HepG2 (cell line): ENCODE measurements around the gene QKI. TPM values are rescaled to one million over a fixed set of nuclear protein-coding genes. Genes with fewer than 3 reads are reported as not detected.

Experiments
- MTF1 ChIP-seq: sonication (generic); formaldehyde crosslinking; IDR thresholded peaks from 2 replicates; pipeline ENCODE4 v1.5.0; 2020; ENCODE audit warnings: missing genetic modification reagents
- POLR2A ChIP-seq, 2 experiments: IDR thresholded peaks; 2 replicates each; pipeline ENCODE4 v1.6.1; 2011; ENCODE audit warnings: low read depth in 2 of 2, low read length in 2 of 2, mild to moderate bottlenecking in 1 of 2, moderate library complexity in 1 of 2; ENCODE audit not compliant: insufficient read depth in 1 of 2
- REL ChIP-seq: sonication (generic); formaldehyde crosslinking; conservative IDR thresholded peaks from 2 replicates; pipeline ENCODE4 v1.8.0; 2022; ENCODE audit warnings: mild to moderate bottlenecking, missing genetic modification reagents, moderate library complexity
- REXO4 ChIP-seq: sonication (generic); formaldehyde crosslinking; IDR thresholded peaks from 2 replicates; pipeline ENCODE4 v1.8.0; 2022; ENCODE audit warnings: missing genetic modification reagents, mild to moderate bottlenecking, borderline replicate concordance
- RFX3 ChIP-seq: IDR thresholded peaks from 2 replicates; pipeline ENCODE4 v1.6.1; 2016; ENCODE audit warnings: missing biosample characterization, missing genetic modification reagents
- SIN3A ChIP-seq: IDR thresholded peaks from 2 replicates; pipeline ENCODE4 v1.6.1; 2011; ENCODE audit warnings: low read depth, mild to moderate bottlenecking, control low read depth, low read length, borderline replicate concordance
- SP2 ChIP-seq: sonication (generic); formaldehyde crosslinking; IDR thresholded peaks from 2 replicates; pipeline ENCODE4 v1.5.1; 2020; ENCODE audit warnings: mild to moderate bottlenecking, missing genetic modification reagents
- SP4 ChIP-seq: sonication (generic); formaldehyde crosslinking; IDR thresholded peaks from 2 replicates; pipeline ENCODE4 v1.8.1; 2023; ENCODE audit warnings: mild to moderate bottlenecking, missing genetic modification reagents
- SPEN ChIP-seq: sonication (generic); formaldehyde crosslinking; IDR thresholded peaks from 2 replicates; pipeline ENCODE4 v1.5.1; 2020; ENCODE audit warnings: low read depth, mild to moderate bottlenecking, missing genetic modification reagents
- TEAD3 ChIP-seq: optimal IDR thresholded peaks from 2 replicates; pipeline ENCODE3; 2016; ENCODE audit warnings: borderline replicate concordance
- TMF1 ChIP-seq: sonication (generic); formaldehyde crosslinking; IDR thresholded peaks from 2 replicates; pipeline ENCODE4 v1.8.1; 2022; ENCODE audit warnings: low read depth, missing genetic modification reagents
- ZNF234 ChIP-seq: sonication (generic); formaldehyde crosslinking; conservative IDR thresholded peaks from 2 replicates; pipeline ENCODE4 v1.5.1; 2020; ENCODE audit warnings: mild to moderate bottlenecking, missing genetic modification reagents
- ZNF543 ChIP-seq: sonication (generic); formaldehyde crosslinking; IDR thresholded peaks from 2 replicates; pipeline ENCODE4 v1.4.0; 2020; ENCODE audit warnings: mild to moderate bottlenecking, missing genetic modification reagents
- ZNF572 ChIP-seq: sonication (generic); formaldehyde crosslinking; IDR thresholded peaks from 2 replicates; pipeline ENCODE4 v1.5.1; 2020; ENCODE audit warnings: mild to moderate bottlenecking, missing genetic modification reagents
- ZNF652 ChIP-seq: IDR thresholded peaks from 2 replicates; pipeline ENCODE4 v1.6.1; 2016; ENCODE audit warnings: low read depth, borderline replicate concordance
- ZNF678 ChIP-seq: sonication (generic); formaldehyde crosslinking; IDR thresholded peaks from 2 replicates; pipeline ENCODE4 v1.4.0; 2020; ENCODE audit warnings: mild to moderate bottlenecking, missing genetic modification reagents
- ZNF7 ChIP-seq: IDR thresholded peaks from 2 replicates; pipeline ENCODE4 v1.6.1; 2016; ENCODE audit warnings: missing biosample characterization, missing genetic modification reagents
- ZNF720 ChIP-seq: sonication (generic); formaldehyde crosslinking; IDR thresholded peaks from 2 replicates; pipeline ENCODE4 v1.4.0; 2020; ENCODE audit warnings: missing genetic modification reagents
- ZNF776 ChIP-seq: sonication (generic); formaldehyde crosslinking; IDR thresholded peaks from 2 replicates; pipeline ENCODE4 v1.4.0; 2020; ENCODE audit warnings: mild to moderate bottlenecking, missing genetic modification reagents
- polyA plus RNA-seq, 8 experiments: library from polyadenylated mRNA; depleted of rRNA in 3 of 8; stranded (reverse) in 7 of 8; unstranded in 1 of 8; fragments of >200 nt; fragmentation: Illumina TruSeq in 4 of 8; extraction: Trizol in 4 of 8; gene quantifications; 2 replicates each; pipeline versions ENCODE4 v1.2.1 to v1.2.3, GENCODE V29; 2011 to 2016; ENCODE audit warnings: low read depth in 4 of 8, missing spikeins in 1 of 8, mixed read lengths in 1 of 8; ENCODE audit not compliant: insufficient read depth in 1 of 8
- total RNA-seq, 5 experiments: library from RNA; depleted of rRNA; stranded (reverse); fragments of >200 nt; fragmentation: Illumina TruSeq; extraction: Trizol; gene quantifications; 2 replicates each; pipeline ENCODE4 v1.2.3, GENCODE V29; 2016; ENCODE audit warnings: low read depth in 1 of 5
- TF ChIP-seq, protein P1 (sequence below): sonication (generic); formaldehyde crosslinking; IDR thresholded peaks from 2 replicates; pipeline ENCODE4 v1.4.0; 2020; ENCODE audit warnings: missing genetic modification reagents
- TF ChIP-seq, protein P2 (sequence below): IDR thresholded peaks from 2 replicates; pipeline ENCODE4 v1.6.1; 2012; ENCODE audit warnings: inconsistent platforms
- TF ChIP-seq, protein P3 (sequence below): sonication (generic); formaldehyde crosslinking; conservative IDR thresholded peaks from 2 replicates; pipeline ENCODE4 v1.4.0; 2020; ENCODE audit warnings: missing genetic modification reagents
- TF ChIP-seq, protein P4 (sequence below): sonication (generic); formaldehyde crosslinking; IDR thresholded peaks from 2 replicates; pipeline ENCODE4 v1.5.0; 2020; ENCODE audit warnings: mild to moderate bottlenecking, missing genetic modification reagents, borderline replicate concordance

The QKI gene
- total and polyA plus RNA-seq, 2 of the 13 experiments (the other 11 are each of a cell fraction or from before 2014, with no cell fraction given) = 136 to 137 TPM

DNA sequence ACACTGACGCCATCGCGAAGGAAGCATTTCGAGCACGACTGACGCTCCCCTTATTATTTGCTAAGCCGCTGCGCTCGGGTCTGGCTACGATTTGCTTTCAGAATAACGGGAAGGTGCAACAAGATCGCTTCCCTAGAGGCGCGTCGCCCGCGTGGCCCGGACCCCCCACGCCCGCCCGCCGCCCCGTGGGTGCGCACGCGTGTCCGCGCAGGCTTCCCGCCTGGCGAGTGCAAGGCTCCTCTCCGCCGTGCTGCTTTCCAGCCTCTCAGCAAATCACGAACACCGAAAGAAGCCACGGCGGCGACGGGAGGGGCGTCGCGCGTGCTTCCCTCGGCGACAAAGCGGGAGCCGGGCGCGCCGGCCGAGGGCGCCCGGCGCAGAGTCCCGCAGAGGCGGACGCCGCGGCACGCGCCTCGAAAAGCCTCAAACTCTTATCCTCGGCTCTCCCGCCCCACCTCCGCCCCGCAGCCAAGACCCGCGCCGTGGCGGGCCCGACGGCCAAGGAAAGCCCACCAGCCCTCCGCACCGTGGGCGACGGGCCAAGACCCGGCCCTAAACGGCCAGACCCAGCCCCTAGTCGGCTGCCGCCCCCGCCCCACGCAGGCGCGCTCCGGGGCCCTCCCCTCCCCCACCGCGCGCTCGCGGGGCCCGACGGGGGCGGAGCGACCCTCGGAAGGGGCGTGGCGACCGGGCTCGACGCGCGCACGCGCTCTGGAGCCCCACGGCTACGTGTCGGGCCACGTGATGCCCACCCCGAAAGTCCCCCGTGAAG lies 987 bp upstream of the QKI start (continued):
- TF ChIP-seq, protein P1, sequence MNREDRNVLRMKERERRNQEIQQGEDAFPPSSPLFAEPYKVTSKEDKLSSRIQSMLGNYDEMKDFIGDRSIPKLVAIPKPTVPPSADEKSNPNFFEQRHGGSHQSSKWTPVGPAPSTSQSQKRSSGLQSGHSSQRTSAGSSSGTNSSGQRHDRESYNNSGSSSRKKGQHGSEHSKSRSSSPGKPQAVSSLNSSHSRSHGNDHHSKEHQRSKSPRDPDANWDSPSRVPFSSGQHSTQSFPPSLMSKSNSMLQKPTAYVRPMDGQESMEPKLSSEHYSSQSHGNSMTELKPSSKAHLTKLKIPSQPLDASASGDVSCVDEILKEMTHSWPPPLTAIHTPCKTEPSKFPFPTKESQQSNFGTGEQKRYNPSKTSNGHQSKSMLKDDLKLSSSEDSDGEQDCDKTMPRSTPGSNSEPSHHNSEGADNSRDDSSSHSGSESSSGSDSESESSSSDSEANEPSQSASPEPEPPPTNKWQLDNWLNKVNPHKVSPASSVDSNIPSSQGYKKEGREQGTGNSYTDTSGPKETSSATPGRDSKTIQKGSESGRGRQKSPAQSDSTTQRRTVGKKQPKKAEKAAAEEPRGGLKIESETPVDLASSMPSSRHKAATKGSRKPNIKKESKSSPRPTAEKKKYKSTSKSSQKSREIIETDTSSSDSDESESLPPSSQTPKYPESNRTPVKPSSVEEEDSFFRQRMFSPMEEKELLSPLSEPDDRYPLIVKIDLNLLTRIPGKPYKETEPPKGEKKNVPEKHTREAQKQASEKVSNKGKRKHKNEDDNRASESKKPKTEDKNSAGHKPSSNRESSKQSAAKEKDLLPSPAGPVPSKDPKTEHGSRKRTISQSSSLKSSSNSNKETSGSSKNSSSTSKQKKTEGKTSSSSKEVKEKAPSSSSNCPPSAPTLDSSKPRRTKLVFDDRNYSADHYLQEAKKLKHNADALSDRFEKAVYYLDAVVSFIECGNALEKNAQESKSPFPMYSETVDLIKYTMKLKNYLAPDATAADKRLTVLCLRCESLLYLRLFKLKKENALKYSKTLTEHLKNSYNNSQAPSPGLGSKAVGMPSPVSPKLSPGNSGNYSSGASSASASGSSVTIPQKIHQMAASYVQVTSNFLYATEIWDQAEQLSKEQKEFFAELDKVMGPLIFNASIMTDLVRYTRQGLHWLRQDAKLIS (CRISPR knock-in tag) = no peak
- TF ChIP-seq SIN3A (no peak), ZNF7 (CRISPR knock-in tag) (no peak), ZNF543 (CRISPR knock-in tag) (peak; percentile 71; the same call in 1 of the 2 replicates), MTF1 (CRISPR knock-in tag) (no peak), ZNF572 (CRISPR knock-in tag) (no peak), TMF1 (peak; percentile 77; the same call in 1 of the 2 replicates), RFX3 (no peak), TEAD3 (CRISPR knock-in tag) (peak; percentile 33), ZNF678 (CRISPR knock-in tag) (0 out of 2 replicates have a peak, but pooled peaks have one; percentile 30), SP2 (CRISPR knock-in tag) (peak; percentile 38), ZNF234 (CRISPR knock-in tag) (peak; percentile 76; the same call in 1 of the 2 replicates), REL (peak; percentile 53; the same call in 1 of the 2 replicates), ZNF720 (CRISPR knock-in tag) (no peak), ZNF652 (CRISPR knock-in tag) (no peak), POLR2A (IDR thresholded peaks at IDR 0.05; ENCODE audit: insufficient read depth in 1 of 2, low read depth in 2 of 2, low read length in 2 of 2) (peak; percentile 84 to 89), SPEN (CRISPR knock-in tag) (no peak; the same call in 1 of the 2 replicates), REXO4 (0 out of 2 replicates have a peak, but pooled peaks have one; percentile 55), ZNF776 (peak; percentile 87; the same call in 1 of the 2 replicates), SP4 (peak; percentile 80)
- TF ChIP-seq, protein P2, sequence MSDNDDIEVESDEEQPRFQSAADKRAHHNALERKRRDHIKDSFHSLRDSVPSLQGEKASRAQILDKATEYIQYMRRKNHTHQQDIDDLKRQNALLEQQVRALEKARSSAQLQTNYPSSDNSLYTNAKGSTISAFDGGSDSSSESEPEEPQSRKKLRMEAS = peak; percentile 87; the same call in 1 of the 2 replicates
- TF ChIP-seq, protein P3, sequence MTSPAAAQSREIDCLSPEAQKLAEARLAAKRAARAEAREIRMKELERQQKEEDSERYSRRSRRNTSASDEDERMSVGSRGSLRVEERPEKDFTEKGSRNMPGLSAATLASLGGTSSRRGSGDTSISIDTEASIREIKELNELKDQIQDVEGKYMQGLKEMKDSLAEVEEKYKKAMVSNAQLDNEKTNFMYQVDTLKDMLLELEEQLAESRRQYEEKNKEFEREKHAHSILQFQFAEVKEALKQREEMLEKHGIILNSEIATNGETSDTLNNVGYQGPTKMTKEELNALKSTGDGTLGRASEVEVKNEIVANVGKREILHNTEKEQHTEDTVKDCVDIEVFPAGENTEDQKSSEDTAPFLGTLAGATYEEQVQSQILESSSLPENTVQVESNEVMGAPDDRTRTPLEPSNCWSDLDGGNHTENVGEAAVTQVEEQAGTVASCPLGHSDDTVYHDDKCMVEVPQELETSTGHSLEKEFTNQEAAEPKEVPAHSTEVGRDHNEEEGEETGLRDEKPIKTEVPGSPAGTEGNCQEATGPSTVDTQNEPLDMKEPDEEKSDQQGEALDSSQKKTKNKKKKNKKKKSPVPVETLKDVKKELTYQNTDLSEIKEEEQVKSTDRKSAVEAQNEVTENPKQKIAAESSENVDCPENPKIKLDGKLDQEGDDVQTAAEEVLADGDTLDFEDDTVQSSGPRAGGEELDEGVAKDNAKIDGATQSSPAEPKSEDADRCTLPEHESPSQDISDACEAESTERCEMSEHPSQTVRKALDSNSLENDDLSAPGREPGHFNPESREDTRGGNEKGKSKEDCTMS (CRISPR knock-in tag) = no peak
- TF ChIP-seq, protein P4, sequence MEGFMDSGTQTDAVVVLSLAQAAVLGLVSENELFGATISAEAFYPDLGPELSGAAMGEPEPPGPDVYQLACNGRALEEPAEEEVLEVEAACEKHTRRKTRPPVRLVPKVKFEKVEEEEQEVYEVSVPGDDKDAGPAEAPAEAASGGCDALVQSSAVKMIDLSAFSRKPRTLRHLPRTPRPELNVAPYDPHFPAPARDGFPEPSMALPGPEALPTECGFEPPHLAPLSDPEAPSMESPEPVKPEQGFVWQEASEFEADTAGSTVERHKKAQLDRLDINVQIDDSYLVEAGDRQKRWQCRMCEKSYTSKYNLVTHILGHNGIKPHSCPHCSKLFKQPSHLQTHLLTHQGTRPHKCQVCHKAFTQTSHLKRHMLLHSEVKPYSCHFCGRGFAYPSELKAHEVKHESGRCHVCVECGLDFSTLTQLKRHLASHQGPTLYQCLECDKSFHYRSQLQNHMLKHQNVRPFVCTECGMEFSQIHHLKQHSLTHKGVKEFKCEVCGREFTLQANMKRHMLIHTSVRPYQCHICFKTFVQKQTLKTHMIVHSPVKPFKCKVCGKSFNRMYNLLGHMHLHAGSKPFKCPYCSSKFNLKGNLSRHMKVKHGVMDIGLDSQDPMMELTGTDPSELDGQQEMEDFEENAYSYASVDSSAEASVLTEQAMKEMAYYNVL (CRISPR knock-in tag) = peak; percentile 61; the same call in 1 of the 2 replicates
